GM18868 (cell line): Measurements from ENCODE around the gene MBP.

Experiments
- ATAC-seq: cut with Tn5 transposase; IDR thresholded peaks from one replicate; pipeline ENCODE4 v1.9.1; 2021; ENCODE audit warnings: mild to moderate bottlenecking, moderate library complexity; ENCODE audit not compliant: unreplicated experiment

MBP gene

DNA sequence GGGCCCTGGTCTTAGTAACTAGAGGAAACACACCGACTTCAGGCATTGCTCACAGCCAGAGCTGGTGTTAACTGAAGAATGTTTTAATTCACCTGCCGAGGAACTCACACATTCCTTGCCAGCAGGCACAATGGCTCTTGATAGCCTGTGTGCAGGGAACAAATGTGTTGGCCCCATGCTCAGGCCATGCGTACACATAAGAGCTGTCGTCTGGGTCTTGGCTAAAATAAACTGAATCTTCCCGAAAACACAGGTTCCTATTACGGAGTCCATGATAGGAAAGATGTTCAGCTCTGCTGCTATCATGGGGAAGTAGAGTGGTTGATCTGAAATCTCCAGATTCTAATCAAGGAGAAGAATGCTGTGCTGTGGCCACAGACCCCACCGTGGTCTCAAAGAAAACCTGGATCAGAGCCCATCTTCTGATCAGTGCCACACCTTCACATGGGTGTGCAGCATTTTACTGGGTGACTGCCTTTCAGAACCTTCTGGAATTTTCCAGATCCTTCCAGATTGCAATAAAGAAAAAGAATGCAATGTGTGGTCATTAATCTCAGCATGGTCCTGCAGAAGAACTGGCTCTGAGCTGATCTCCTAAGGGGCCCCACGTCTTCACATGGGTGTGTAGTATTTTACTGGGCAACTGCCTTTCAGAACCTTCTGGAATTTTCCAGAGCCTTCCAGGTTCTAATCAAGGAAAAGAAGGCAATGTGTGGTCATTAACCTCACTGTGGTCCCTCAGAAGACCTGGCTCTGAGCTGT lies 17.2 kb downstream of the MBP start:
- no peak for ATAC-seq

DNA sequence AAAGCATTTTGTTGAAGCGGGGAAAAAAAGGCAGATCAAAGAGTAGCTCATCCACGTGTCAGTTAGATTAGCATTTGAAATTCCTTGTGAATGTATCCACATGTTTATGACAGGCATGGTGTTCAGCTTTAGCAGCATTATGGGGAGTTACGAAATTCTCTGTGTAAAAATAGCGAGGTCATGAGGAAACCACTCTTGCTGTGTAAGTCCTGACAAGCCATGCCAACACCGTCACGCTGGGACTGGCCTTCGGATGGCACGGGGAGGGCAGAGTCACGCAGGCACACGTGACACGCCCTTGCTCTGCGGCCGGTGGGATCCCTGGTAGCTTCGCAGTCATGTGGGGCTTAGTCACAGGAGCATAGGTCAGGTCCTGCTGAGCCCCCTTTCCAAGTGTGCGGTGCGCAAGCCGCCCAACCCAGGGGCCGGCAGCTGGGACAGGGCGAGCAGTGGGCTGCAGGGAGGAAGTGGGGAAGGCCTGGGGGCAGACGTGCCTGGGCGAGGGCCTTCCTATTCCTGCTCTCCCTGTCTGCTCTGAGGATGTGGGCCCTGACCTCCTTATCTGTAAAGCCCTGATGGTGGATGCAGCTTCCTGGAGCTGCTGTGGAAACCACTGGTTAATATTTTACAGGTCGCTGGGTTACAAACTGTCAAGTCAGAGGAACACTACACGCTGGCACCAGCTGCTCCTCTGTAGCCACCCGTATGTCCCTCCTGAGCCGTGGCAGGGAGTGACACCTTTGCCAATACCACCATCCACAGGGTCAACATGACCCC lies 18.0 kb downstream of the MBP start:
- no peak for ATAC-seq

DNA sequence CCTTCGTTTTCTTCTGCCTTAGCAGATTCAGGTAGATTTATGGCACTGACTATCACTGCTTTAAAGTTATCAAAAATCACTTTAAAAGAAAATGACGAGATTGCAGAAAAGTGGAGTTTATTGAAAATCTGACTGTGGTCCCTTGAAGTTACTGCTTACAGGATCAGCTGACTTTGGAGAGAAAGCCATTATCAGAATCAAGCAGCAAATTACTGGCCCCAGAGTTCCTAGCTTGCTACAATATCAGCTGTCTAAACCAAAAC lies 18.5 kb downstream of the MBP start:
- no peak for ATAC-seq

DNA sequence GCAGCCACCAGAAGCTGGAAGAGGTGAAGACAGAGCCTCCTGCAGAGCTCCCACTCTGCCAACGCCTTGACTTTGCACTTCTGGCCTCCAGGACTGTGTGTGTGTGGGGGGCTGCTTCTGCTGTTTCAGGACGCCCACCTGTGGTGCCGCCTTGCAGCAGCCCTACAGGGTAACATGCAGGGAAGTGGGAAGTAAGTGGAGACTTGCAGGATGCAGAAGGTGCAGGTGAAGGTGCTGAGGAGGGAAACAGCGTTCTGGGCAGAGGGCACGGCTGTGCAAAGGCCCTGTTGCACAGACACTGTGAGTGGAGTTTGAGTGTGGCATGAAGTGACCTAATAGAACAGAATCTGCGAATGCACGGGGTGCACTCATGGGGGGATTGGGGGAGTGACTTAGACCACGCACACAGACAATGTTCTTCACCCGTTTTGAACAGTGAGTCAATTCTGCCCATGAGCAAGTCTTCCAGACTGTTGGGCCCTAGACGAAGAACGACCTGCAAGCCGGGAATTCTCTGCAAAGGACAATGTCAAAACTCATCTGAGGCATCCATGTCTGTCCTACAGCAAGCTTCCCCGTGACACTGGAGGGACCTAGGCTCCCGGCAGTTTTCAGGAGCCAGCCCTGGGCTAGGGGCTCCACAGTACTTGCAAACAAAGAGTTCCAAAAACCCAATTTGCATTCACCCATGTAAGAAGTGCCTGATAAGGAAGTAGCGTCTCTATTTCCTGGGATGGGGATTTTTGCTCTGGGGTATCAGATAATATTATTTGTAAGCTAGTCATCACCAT lies 19.0 kb downstream of the MBP start:
- no peak for ATAC-seq

DNA sequence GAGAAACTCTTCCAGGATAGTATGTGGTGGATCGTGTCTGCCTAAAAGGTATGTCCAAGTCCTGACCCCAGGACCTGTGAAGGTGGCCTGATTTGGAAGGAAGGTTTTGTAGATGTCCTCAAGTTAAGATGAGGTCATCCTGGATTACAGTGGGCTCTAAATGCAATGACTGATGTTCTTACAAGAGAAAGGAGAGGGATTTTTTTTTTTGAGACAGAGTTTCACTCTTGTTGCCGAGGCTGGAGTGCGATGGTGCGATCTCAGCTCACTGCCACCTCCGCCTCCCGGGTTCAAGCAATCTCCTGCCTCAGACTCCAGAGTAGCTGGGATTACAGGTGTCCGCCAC lies 19.9 kb downstream of the MBP start:
- no peak for ATAC-seq

DNA sequence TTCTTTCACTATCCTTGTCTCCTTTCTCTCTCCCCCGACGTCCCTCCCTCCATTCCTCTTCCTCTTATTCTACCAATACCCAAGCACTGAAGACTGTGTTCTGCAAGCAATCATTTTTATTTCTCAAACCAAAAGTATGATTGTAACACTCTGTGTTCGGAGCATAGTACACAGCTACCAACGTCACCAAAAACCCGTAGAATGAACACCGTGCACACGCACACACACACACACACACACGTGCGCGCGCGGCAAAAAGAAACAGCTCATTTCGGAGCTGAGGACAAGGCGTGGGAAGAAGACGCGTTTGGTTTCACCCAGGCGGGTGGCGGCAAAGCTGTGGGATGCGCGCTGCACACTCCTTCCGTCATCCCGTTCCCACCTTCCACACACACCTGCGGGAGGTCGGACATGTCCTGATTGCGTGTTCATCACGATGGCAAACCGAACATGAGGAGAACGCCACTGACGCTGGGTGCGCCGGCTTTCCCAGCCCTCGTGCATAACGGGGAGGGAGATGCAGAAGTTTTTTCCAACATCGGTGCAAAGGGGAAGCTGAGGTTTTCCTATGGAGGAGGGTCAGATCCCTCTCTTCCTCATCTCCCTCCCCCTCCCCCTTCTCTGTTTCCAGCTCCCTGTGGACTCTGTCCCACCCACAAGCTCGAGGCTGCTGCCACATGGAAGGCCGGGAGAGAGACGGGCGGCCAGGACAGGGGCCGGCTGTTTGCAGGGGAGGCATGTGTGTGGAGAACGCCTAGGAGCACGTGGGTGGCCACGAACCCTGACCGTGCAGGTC lies 20.4 kb downstream of the MBP start:
- ATAC-seq: no peak

DNA sequence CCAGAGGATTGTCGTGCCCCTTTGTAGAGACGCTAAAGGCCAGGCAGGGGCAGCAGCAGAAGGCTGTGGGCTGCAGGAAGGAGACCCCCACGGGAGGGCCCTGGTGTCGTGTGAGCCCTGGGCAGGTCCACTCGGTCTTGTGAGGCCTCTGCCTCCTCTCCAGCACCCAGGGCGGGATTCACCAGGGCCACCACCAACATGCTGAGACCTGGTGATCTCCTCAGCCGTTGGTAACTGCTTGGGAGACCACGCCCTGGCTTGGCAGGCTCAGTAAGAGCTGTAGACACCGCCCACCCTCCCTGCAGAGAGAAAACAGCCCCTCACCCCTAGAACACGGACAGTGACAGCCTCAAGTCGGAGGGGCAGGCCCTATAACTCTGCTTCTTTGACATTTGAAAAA lies 21.1 kb downstream of the MBP start:
- no peak for ATAC-seq

DNA sequence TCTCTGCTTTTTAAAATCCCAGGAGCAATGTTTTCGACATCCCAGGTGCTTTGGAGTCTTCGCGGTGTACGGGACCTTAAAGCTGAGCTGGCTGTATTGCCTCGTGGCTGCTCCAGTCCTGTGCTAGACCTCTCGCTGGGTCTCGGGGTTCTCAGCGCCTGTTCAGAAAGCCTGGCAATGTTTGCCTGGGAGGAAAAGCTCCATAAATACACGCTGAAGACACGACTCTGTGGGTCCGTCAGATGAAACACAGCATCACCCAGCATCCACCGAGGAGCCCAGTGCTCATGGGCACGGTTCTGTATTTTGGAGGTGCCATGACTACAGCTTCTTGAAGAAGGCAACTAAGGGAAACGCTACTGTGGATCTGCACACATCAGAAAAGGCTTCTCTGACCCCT lies 21.6 kb downstream of the MBP start:
- ATAC-seq: no peak

DNA sequence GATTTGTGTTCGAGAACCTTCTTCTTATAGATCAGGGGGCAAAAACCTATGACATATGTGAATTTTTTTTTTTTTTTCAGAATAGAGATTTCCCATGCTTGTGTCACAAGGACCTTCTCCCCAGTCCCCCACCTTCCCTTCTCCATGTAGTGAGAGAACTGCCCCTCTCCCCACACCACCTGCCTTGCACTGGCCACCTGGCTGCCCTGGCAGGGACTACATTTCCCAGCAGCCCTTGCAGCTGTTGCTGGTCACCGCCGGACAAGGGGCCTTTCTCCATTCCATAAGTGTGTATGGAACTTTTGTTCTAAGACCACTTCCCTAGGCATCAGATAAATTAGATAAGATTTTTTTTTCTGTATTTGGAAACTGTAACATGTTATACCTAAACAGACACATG lies 22.2 kb downstream of the MBP start:
- ATAC-seq: no peak

DNA sequence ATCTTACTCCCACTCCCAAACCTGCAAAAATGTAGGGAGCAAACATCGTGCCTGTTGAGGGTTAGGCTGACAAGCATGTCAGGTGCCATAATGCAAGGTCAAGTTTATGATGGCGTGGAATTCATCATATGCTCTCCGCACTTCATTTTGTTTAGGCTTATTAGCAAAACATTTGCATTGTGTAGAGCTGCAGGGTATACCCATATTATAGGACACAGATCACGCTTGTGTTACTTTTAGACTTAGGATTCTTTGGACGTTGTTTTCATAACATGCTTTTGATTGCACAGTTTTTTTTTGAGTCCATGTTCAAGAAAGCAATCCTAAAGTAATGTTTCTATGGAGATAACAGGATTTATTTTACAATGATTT lies 22.9 kb downstream of the MBP start:
- no peak for ATAC-seq

DNA sequence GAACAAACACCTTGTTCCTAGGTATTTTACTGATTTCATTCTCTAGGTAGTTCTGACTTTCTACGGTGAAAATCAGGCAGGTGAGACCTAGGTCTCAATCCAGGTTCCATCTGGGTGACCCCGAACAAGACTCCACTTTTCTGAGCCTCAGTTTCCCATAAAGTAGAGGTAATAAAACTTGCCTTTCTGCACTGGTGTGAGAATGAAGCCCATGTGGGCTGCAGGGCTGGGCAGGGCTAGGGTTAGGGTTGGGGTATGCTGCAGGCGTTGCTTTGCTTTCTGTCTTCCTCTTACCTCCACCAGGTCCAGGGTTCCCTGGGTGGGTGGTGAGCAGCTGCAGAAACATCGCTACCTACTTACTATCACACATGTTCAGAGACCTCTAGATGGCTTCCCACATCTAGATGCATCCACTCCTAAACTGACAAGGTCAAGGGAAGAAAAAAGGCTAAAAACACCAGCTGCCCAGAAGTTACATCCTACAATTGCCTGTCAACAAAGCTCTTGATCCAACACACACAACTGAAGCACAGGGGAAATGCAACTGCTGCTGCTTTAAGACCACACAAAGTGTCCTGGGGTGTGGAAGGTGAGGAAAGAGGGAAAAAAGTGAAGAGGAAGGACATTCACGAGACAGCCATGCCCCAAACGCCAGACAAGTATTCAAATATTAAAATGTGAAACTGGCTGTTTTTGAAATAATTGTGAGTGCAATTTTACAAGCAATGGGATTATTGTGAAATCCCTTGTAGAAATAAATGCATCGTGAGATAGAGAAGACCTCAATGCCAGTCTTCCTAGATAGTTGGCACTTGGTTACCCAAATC lies 23.5 kb downstream of the MBP start:
- ATAC-seq: no peak

DNA sequence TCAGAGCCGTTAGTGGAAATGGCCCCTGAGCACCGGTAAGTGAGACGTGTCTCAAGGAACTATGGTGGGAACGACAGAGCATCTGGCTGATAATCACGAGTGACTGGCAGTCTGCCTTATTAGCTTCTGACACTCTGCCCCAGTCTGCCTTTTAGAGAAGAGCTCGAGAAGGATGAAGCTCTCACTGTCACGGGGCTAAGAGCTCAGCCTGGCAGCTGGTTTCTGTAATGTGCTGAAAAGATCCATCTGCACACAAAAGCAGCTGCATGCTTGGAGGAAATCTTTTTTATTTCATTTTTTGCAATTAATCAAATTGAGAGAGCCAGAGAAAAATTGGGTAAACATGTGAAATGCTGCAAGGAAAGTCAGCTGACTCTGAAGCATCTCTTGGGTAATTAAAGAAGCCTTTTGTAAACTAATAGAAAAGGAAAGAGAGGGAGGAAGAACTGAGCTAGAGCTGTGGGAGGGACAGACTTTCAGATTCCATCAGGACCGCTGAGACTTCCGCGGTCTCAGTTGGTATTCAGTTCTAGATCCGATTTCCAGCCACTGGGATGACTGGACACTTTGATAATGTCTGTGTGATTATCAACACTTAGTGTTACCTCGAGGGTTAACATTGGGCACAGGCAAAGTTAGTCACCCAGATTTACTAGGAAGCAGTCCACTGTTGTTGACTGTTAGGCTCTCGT lies 24.4 kb downstream of the MBP start:
- peak; percentile 62 for ATAC-seq

DNA sequence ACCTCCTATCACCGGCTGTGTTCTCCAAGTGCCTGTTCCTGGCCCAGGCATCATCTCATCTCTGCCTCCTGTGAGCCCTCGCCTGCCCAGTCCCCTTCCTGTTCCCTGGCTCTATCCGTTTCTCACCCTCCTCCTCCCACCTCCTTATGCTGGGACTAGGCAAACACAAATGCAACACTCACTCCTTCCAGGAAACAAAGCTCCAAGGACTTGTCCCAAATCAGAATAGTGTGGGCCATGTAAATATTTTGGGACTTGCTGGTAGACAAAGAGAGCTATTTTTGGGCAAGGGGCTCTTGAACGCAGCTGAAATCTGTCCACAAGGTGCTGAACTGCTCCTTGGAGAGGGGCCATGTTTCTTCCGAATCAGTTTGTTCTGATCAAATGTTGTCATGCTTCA lies 25.3 kb downstream of the MBP start:
- no peak for ATAC-seq

DNA sequence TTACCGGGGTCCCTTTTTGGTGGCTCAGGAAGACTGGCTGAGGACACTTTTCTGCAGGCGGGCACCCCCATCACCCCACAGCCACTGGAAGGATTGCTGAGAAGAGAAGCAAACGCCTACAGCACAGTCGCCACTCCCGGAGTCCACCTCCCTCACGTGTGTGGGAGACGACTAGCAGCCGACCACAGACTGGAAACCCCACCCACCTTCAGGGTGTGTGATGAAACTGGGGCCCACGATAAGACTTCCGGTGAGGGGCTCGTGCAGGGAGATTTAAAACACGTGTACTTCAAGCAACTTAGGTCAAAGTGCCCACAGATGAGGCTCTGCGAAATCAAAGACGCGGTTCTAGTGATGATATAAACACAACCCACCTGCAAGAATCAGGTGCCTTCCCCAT lies 26.3 kb downstream of the MBP start:
- ATAC-seq: peak; percentile 11

DNA sequence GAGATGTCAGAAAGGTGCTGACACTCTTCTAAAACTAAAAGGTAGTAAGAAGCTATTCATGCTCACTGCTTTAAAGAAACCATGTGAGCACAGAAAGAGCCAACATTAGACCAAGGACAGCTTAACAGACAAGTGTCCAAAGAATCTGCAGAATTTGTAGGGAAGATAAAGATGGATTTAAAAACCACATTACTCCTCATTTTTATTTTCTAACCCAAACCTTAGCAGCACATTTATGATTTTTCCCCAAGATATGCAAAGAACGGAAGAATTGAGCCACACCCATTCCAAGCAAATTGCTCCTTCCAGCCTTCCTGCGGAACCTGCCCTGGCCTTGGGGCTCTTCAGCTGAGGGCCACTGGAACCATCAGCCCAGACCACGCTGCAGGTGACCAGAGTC lies 26.9 kb downstream of the MBP start:
- ATAC-seq: no peak

DNA sequence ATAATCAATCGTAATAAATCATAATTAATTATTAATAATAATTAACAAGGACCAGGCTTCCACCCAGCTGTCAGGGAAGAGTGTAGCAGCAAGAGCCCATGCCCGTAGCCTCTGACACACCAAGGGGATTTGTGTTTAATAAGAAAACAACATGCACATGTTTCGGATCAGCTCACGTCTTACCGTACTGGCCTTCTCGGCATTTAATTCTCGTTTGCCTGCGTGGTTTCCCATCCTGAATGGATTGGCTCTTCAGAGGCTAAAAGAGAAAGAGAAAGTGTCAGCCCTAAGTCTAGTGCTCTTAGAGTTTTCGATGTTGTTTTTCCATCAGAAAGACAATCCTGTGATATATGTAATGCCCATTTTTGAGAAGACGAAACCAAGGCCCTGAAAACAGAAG lies 27.6 kb downstream of the MBP start:
- ATAC-seq: no peak

DNA sequence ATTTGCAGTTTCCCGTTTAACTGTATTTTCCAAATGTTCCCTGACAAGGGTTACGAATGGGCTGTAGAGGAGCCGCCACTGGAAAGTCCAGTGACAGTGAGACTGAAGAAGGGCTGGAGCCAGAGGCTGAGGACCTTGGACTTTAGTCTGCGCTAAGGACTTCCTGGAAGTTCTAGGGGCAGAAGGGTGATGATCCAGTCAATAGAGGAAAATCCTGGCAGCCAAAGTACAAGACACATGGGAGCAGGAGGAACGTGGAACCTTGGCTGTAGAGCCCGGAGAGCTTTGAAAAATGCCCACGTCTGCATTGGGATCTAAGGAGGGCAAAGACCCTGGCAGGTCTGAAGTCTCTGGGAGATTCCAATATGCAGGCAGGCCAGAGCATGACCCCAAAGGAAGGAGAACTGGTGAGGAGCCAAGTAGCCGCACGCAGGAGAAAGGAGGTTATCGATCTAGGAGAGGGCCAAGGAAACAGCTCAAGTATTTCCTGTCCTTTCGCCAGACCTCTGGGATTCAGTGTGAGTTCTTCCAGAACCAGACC lies 28.5 kb downstream of the MBP start:
- no peak for ATAC-seq

DNA sequence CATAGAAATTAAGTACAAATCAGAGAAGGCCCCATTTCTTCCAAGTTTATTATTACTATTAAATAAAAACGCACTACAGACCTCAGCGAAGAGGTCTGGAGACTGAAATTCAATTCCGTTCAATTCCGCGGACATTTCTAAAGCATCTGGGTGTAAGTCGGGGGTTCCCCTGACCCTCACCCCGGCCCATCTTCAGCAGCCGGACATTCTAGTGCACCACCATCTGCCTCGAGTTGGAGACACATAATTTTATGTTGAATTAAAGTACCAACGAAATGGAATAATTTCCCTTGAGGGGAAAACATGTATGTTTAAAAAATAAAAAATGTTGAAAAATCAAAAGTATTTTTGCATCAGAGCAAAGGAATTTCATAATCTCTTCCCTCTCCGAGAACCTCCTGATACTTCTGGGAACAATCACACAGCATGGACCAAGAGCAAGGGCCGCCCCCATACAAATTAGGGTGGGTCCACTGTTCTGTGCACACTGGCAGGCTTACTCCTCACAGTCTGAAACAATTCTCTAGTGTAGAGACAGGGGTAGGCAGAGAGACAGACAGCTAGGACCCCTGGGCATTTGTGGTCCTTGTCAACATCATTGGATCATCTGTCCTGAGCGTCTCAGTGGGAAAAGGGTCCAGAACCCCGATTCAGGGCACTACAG lies 29.3 kb downstream of the MBP start:
- no peak for ATAC-seq
